Activated T-cell treated with anti-CD3 and anti-CD28 coated beads, Interleukin-2, amount 50 U/mL, for 24 hours (primary cell): ENCODE results near the gene DPT.

Experiments
- DNase-seq: peaks from one replicate; pipeline ENCODE4 v3.0.0-alpha.2; 2020
- H3K27ac Mint-ChIP-seq: 2 replicates; pipeline ENCODE4 v1.8.0; 2020; ENCODE audit warnings: mild to moderate bottlenecking, mixed read lengths
- H3K27me3 Mint-ChIP-seq: 2 replicates; pipeline ENCODE4 v1.8.0; 2020; ENCODE audit warnings: mixed read lengths
- H3K36me3 Mint-ChIP-seq: 2 replicates; pipeline ENCODE4 v1.8.0; 2020; ENCODE audit warnings: low read depth, mixed read lengths
- H3K4me1 Mint-ChIP-seq: 2 replicates; pipeline ENCODE4 v1.8.0; 2020; ENCODE audit warnings: low read depth, mixed read lengths
- H3K4me3 Mint-ChIP-seq: 2 replicates; pipeline ENCODE4 v1.8.0; 2020; ENCODE audit warnings: mild to moderate bottlenecking, moderate library complexity, mixed read lengths
- H3K9me3 Mint-ChIP-seq: 2 replicates; pipeline ENCODE4 v1.8.0; 2020; ENCODE audit warnings: mixed read lengths

Gene DPT

GRCh38 chr1:168697356-168698126 is 31.5 kb downstream of the DPT start:
- no peaks in the 10 kb centered on the region for H3K4me1 Mint-ChIP-seq
- no peaks in the 10 kb centered on the region for H3K9me3 Mint-ChIP-seq
- no peak overlapping the region for H3K27ac Mint-ChIP-seq
- H3K36me3 Mint-ChIP-seq: no peaks in the 10 kb centered on the region
- no peak for DNase-seq
- H3K4me3 Mint-ChIP-seq: no peak overlapping the region
- no peaks in the 10 kb centered on the region for H3K27me3 Mint-ChIP-seq

GRCh38 chr1:168696125-168696760 is 32.8 kb downstream of the DPT start:
- Mint-ChIP-seq H3K4me3 (no peak overlapping the region), H3K27me3 (no peaks in the 10 kb centered on the region), H3K9me3 (no peaks in the 10 kb centered on the region), H3K27ac (no peak overlapping the region), H3K36me3 (no peaks in the 10 kb centered on the region), H3K4me1 (no peaks in the 10 kb centered on the region)
- no peak for DNase-seq

GRCh38 chr1:168693872-168694238 is 35.2 kb downstream of the DPT start:
- Mint-ChIP-seq H3K4me1 (no peaks in the 10 kb centered on the region), H3K27ac (no peak overlapping the region), H3K4me3 (no peak overlapping the region), H3K9me3 (no peaks in the 10 kb centered on the region), H3K27me3 (no peaks in the 10 kb centered on the region), H3K36me3 (no peaks in the 10 kb centered on the region)
- no peak for DNase-seq

GRCh38 chr1:168693197-168693871 is 35.7 kb downstream of the DPT start:
- H3K4me1 Mint-ChIP-seq: no peaks in the 10 kb centered on the region
- no peaks in the 10 kb centered on the region for H3K36me3 Mint-ChIP-seq
- H3K27ac Mint-ChIP-seq: no peak overlapping the region
- H3K9me3 Mint-ChIP-seq: no peaks in the 10 kb centered on the region
- H3K27me3 Mint-ChIP-seq: no peaks in the 10 kb centered on the region
- H3K4me3 Mint-ChIP-seq: no peak overlapping the region
- no peak for DNase-seq

GRCh38 chr1:168692472-168692871 is 36.5 kb downstream of the DPT start:
- DNase-seq: no peak
- Mint-ChIP-seq H3K4me1 (no peaks in the 10 kb centered on the region), H3K9me3 (no peaks in the 10 kb centered on the region), H3K27me3 (no peaks in the 10 kb centered on the region), H3K27ac (no peak overlapping the region), H3K4me3 (no peak overlapping the region), H3K36me3 (no peaks in the 10 kb centered on the region)

- no peaks in the 10 kb centered on the region for H3K9me3 Mint-ChIP-seq
- no peaks in the 10 kb centered on the region for H3K36me3 Mint-ChIP-seq
- no peak for DNase-seq
- peaks cover 2% of the 10 kb centered on the region for H3K27me3 Mint-ChIP-seq
- H3K4me1 Mint-ChIP-seq: no peaks in the 10 kb centered on the region
- H3K27ac Mint-ChIP-seq: no peak overlapping the region
- no peak overlapping the region for H3K4me3 Mint-ChIP-seq
These were observed 37.5 kb downstream of the DPT start for GRCh38 chr1:168691541-168691940.

- H3K27ac Mint-ChIP-seq: no peak overlapping the region
- H3K27me3 Mint-ChIP-seq: peaks cover 5% of the 10 kb centered on the region
- H3K36me3 Mint-ChIP-seq: no peaks in the 10 kb centered on the region
- H3K9me3 Mint-ChIP-seq: no peaks in the 10 kb centered on the region
- no peak for DNase-seq
- H3K4me3 Mint-ChIP-seq: no peak overlapping the region
- no peaks in the 10 kb centered on the region for H3K4me1 Mint-ChIP-seq
These were observed 39.0 kb downstream of the DPT start for GRCh38 chr1:168689726-168690602.

GRCh38 chr1:168689327-168689657 is 39.7 kb downstream of the DPT start:
- Mint-ChIP-seq H3K4me3 (no peak overlapping the region), H3K27ac (no peak overlapping the region)

GRCh38 chr1:168688644-168689326 is 40.2 kb downstream of the DPT start:
- no peak for DNase-seq
- Mint-ChIP-seq H3K27ac (no peak overlapping the region), H3K4me3 (no peak overlapping the region), H3K27me3 (peaks cover 10% of the 10 kb centered on the region), H3K9me3 (no peaks in the 10 kb centered on the region), H3K4me1 (no peaks in the 10 kb centered on the region), H3K36me3 (no peaks in the 10 kb centered on the region)

More at GRCh38 chr1:168689327-168689657, 39.7 kb downstream of the DPT start:
- H3K9me3 Mint-ChIP-seq: no peaks in the 10 kb centered on the region
- peaks cover 8% of the 10 kb centered on the region for H3K27me3 Mint-ChIP-seq
- H3K36me3 Mint-ChIP-seq: no peaks in the 10 kb centered on the region
- H3K4me1 Mint-ChIP-seq: no peaks in the 10 kb centered on the region
- no peak for DNase-seq

- Mint-ChIP-seq H3K4me3 (no peak overlapping the region), H3K36me3 (no peaks in the 10 kb centered on the region), H3K4me1 (no peaks in the 10 kb centered on the region), H3K27me3 (peaks cover 10% of the 10 kb centered on the region), H3K27ac (no peak overlapping the region), H3K9me3 (no peaks in the 10 kb centered on the region)
- no peak for DNase-seq
These were observed 41.2 kb downstream of the DPT start for GRCh38 chr1:168687816-168688215.

- H3K4me3 Mint-ChIP-seq: no peak overlapping the region
- H3K27ac Mint-ChIP-seq: no peak overlapping the region
- DNase-seq: no peak
- peaks cover 4% of the 10 kb centered on the region for H3K9me3 Mint-ChIP-seq
- peaks cover 13% of the 10 kb centered on the region for H3K27me3 Mint-ChIP-seq
- no peaks in the 10 kb centered on the region for H3K4me1 Mint-ChIP-seq
- H3K36me3 Mint-ChIP-seq: no peaks in the 10 kb centered on the region
These were observed 42.3 kb downstream of the DPT start for GRCh38 chr1:168686666-168687065.

GRCh38 chr1:168683871-168684270 is 45.1 kb downstream of the DPT start:
- H3K4me3 Mint-ChIP-seq: no peak overlapping the region
- no peak for DNase-seq
- H3K27ac Mint-ChIP-seq: no peak overlapping the region
- no peaks in the 10 kb centered on the region for H3K4me1 Mint-ChIP-seq
- H3K36me3 Mint-ChIP-seq: no peaks in the 10 kb centered on the region
- H3K27me3 Mint-ChIP-seq: peaks cover 17% of the 10 kb centered on the region
- peaks cover 8% of the 10 kb centered on the region for H3K9me3 Mint-ChIP-seq

- H3K9me3 Mint-ChIP-seq: peaks cover 6% of the 10 kb centered on the region
- H3K36me3 Mint-ChIP-seq: no peaks in the 10 kb centered on the region
- H3K4me3 Mint-ChIP-seq: no peak overlapping the region
These were observed 52.1 kb downstream of the DPT start for GRCh38 chr1:168676861-168677260.

More at GRCh38 chr1:168676861-168677260, 52.1 kb downstream of the DPT start:
- Mint-ChIP-seq H3K27ac (no peak overlapping the region), H3K4me1 (no peaks in the 10 kb centered on the region), H3K27me3 (peaks cover 4% of the 10 kb centered on the region)
- no peak for DNase-seq
